ENCODE results near the gene MAD2L1BP. TPM values are rescaled to one million over a fixed set of nuclear protein-coding genes. Genes with fewer than 3 reads are reported as not detected.
"Not testable (repeated sequence)": the region's sequence is repeated elsewhere in the genome, so short reads cannot be mapped to it uniquely, and the experiment has no call there.

Gene MAD2L1BP
- total RNA-seq, 1 donor, result 30.4 TPM

GRCh38 chr6:43658161-43658560, 22.5 kb downstream of the MAD2L1BP start:
- Histone ChIP-seq H3K27me3 (ENCODE audit: insufficient read depth, low read length) (no peaks in the 10 kb centered on the region), H4K20me1 (ENCODE audit: insufficient read depth, low read length) (no peaks in the 10 kb centered on the region), H3K27ac (ENCODE audit: low read depth, low read length) (no peak overlapping the region), H3K4me2 (ENCODE audit: insufficient read depth, low read length) (no peak overlapping the region), H3K79me2 (ENCODE audit: insufficient read depth, low read length) (no peaks in the 10 kb centered on the region), H3K9me3 (ENCODE audit: low read depth, low read length) (no peaks in the 10 kb centered on the region), H2AFZ (ENCODE audit: low read length) (no peak overlapping the region), H3K4me3 (ENCODE audit: insufficient read depth, low read length) (no peak overlapping the region), H3K36me3 (ENCODE audit: insufficient read depth, low read length) (no peaks in the 10 kb centered on the region), H3K4me1 (ENCODE audit: insufficient read depth, low read length) (no peaks in the 10 kb centered on the region)
- TF ChIP-seq CTCF (IDR thresholded peaks at IDR 0.05; ENCODE audit: extremely low read depth, low read depth, low read length), result no peak
- no peak for DNase-seq (ENCODE audit: insufficient read length, low spot score, missing footprints)

- not testable (repeated sequence) for H3K79me2 ChIP-seq (ENCODE audit: insufficient read depth, low read length); H3K36me3 ChIP-seq (ENCODE audit: insufficient read depth, low read length); H3K9me3 ChIP-seq (ENCODE audit: low read depth, low read length); H3K4me2 ChIP-seq (ENCODE audit: insufficient read depth, low read length); H2AFZ ChIP-seq (ENCODE audit: low read length); DNase-seq (ENCODE audit: insufficient read length, low spot score, missing footprints); H4K20me1 ChIP-seq (ENCODE audit: insufficient read depth, low read length); H3K27me3 ChIP-seq (ENCODE audit: insufficient read depth, low read length); H3K4me3 ChIP-seq (ENCODE audit: insufficient read depth, low read length); H3K27ac ChIP-seq (ENCODE audit: low read depth, low read length)
- H3K4me1 ChIP-seq (ENCODE audit: insufficient read depth, low read length), result peaks cover 11% of the 10 kb centered on the region
Observed at GRCh38 chr6:43662948-43663347, 27.3 kb downstream of the MAD2L1BP start.

- H3K4me3 ChIP-seq (ENCODE audit: insufficient read depth, low read length), result no peak overlapping the region
- H3K4me1 ChIP-seq (ENCODE audit: insufficient read depth, low read length), result peaks cover 34% of the 10 kb centered on the region
- no peak overlapping the region for H2AFZ ChIP-seq (ENCODE audit: low read length)
- no peaks in the 10 kb centered on the region for H3K9me3 ChIP-seq (ENCODE audit: low read depth, low read length)
- H3K27ac ChIP-seq (ENCODE audit: low read depth, low read length), result no peak overlapping the region
- no peak overlapping the region for H3K4me2 ChIP-seq (ENCODE audit: insufficient read depth, low read length)
- no peak for TF ChIP-seq CTCF (IDR thresholded peaks at IDR 0.05; ENCODE audit: extremely low read depth, low read depth, low read length)
- no peaks in the 10 kb centered on the region for H4K20me1 ChIP-seq (ENCODE audit: insufficient read depth, low read length)
- H3K27me3 ChIP-seq (ENCODE audit: insufficient read depth, low read length), result no peaks in the 10 kb centered on the region
- H3K79me2 ChIP-seq (ENCODE audit: insufficient read depth, low read length), result no peaks in the 10 kb centered on the region
- no peaks in the 10 kb centered on the region for H3K36me3 ChIP-seq (ENCODE audit: insufficient read depth, low read length)
- peak; percentile 78 for DNase-seq (ENCODE audit: insufficient read length, low spot score, missing footprints)
Observed at GRCh38 chr6:43665376-43665775, 29.7 kb downstream of the MAD2L1BP start.

- Histone ChIP-seq H3K4me3 (ENCODE audit: insufficient read depth, low read length) (no peak overlapping the region), H3K27me3 (ENCODE audit: insufficient read depth, low read length) (no peaks in the 10 kb centered on the region), H3K79me2 (ENCODE audit: insufficient read depth, low read length) (no peaks in the 10 kb centered on the region), H2AFZ (ENCODE audit: low read length) (no peak overlapping the region), H3K4me2 (ENCODE audit: insufficient read depth, low read length) (no peak overlapping the region), H3K36me3 (ENCODE audit: insufficient read depth, low read length) (peaks cover 8% of the 10 kb centered on the region), H4K20me1 (ENCODE audit: insufficient read depth, low read length) (no peaks in the 10 kb centered on the region), H3K27ac (ENCODE audit: low read depth, low read length) (no peak overlapping the region), H3K4me1 (ENCODE audit: insufficient read depth, low read length) (peaks cover 37% of the 10 kb centered on the region), H3K9me3 (ENCODE audit: low read depth, low read length) (no peaks in the 10 kb centered on the region)
- no peak for TF ChIP-seq CTCF (IDR thresholded peaks at IDR 0.05; ENCODE audit: extremely low read depth, low read depth, low read length)
- no peak for DNase-seq (ENCODE audit: insufficient read length, low spot score, missing footprints)
Observed at GRCh38 chr6:43666196-43666920, 30.7 kb downstream of the MAD2L1BP start.
